GM12892 (cell line): Measurements from ENCODE around the gene IMMP2L.

Source experiments
- POLR2A ChIP-seq: IDR thresholded peaks from 2 replicates; pipeline ENCODE4 v1.6.1; 2011; ENCODE audit warnings: low read depth, low read length, control low read depth
- POLR2AphosphoS5 ChIP-seq: IDR thresholded peaks from 2 replicates; pipeline ENCODE4 v1.6.1; 2011; ENCODE audit warnings: low read depth, low read length, control low read depth
- TAF1 ChIP-seq: IDR thresholded peaks from 2 replicates; pipeline ENCODE4 v1.6.1; 2011; ENCODE audit warnings: low read depth, mild to moderate bottlenecking, control low read depth, low read length, borderline replicate concordance

DNA sequence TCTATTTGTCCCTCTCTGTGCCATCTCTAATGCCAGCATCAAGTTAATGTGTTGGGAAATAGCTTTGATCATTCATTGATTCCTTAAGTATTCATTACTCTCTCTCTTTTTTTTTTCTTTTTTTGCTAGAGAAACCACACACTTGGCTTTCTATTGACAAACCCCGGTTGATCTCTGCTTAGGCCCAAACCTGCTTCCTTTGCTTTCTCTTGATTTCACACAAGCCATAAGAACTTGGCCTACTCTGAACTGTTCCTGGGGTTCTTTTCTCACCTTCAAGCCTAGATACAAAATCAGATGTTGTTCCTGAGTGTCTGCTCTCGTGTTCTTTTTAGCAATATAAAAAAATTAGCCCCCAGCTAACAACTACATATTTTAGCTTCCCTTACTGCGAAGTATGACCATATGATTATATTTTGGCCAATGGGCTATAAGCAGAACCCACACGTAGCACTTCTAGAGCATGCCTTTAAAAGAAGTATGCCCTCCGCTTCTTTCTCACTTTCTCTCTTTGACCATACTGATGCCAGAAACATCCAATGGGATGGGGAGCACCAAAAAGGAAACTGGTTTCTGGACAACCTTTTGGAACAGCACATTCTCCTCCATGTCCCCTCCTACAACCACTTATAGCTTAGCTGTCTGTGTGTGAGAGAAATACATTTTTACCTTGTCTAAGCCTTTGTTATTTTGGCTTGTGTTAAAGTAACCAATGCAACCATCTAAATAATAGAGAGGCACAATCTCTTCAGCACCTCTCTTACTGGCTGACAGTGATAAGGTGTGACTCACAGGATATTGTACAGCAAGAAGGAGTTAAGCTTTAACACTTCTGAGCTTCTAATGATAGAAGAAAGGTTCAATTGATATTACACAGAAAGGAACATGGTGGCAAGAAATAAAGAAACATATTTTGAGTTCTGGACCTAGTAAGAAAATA is 568.0 kb downstream of the IMMP2L start:
- TF ChIP-seq POLR2AphosphoS5: no peak
- no peak for TF ChIP-seq POLR2A
- TF ChIP-seq TAF1: no peak
